ENCODE measurements around the gene LRRC74B. TPM values are rescaled to one million over a fixed set of nuclear protein-coding genes. Genes with fewer than 3 reads are reported as not detected.
A peak's percentile ranks its signal among the peaks of the same experiment; 100 is the strongest.

Gene LRRC74B
- total RNA-seq, 5 donors from 2014 or later (not counting 1 experiment from before 2014, with no cell fraction given) = 0.16 to 0.25 TPM; not detected in 3

- Histone ChIP-seq H3K27ac (ENCODE audit: low read length) (peak overlapping the region; percentile 79), H3K4me3 (ENCODE audit: control insufficient read depth in 1 of 2, extremely low read depth in 1 of 2, low read length in 1 of 2) (peak overlapping the region; percentile 51 to 75), H3K36me3 (ENCODE audit: control insufficient read depth in 2 of 2, extremely low read depth in 1 of 2, insufficient read depth in 1 of 2, low read length in 1 of 2) (no peaks in the 10 kb centered on the region), H3K27me3 (replicated peaks in 1 of 2; ENCODE audit: control insufficient read depth in 2 of 2, extremely low read depth in 1 of 2, insufficient read depth in 2 of 2, low read length in 1 of 2) (peaks cover 0 to 4% of the 10 kb centered on the region in 2 experiments), H3K9me3 (no peaks in the 10 kb centered on the region), H3K4me1 (ENCODE audit: control insufficient read depth in 1 of 2, extremely low read depth in 1 of 2, insufficient read depth in 2 of 2, low read length in 2 of 2) (peaks cover 8 to 25% of the 10 kb centered on the region in 2 experiments)
- Mint-ChIP-seq H3K36me3 (no peaks in the 10 kb centered on the region), H3K27ac (peak overlapping the region; percentile 82 to 93), H3K27me3 (no peaks in the 10 kb centered on the region), H3K9me3 (no peaks in the 10 kb centered on the region), H3K4me3 (peak overlapping the region; percentile 81 to 87 (median 81)), H3K4me1 (peaks cover 16 to 34% (median 26%) of the 10 kb centered on the region in 3 donors)
- DNase-seq = peak; percentile 59 to 91 (median 75)
- peak; percentile 84 to 93 (median 92) for ATAC-seq (replicated peaks in 1 of 4)
- under 1% methylated on average over 40 of the region's 40 CpGs for WGBS (ENCODE audit: insufficient coverage)
- POLR2A ChIA-PET = interaction anchor here in 1 of 2 donors (0.6 kb wide), 1 partner anchor 703 kb away, joined by 3 read pairs; no protein-coding TSS in a partner anchor
- CTCF ChIA-PET = no interaction called here
Measured at GRCh38 chr22:21014202-21014725, 31.5 kb upstream of the LRRC74B start.

- no peaks in the 10 kb centered on the region for H3K27me3 Mint-ChIP-seq
- 57% methylated on average over 6 of the region's 12 CpGs for WGBS (ENCODE audit: insufficient coverage)
- H3K4me3 ChIP-seq (ENCODE audit: control insufficient read depth in 1 of 2, extremely low read depth in 1 of 2, low read length in 1 of 2) = peak within 1 kb of the TSS; percentile 51 to 75
- peaks cover 16 to 34% (median 26%) of the 10 kb centered on the region in 3 donors for H3K4me1 Mint-ChIP-seq
- peak within 1 kb of the TSS; percentile 81 to 87 (median 81) for H3K4me3 Mint-ChIP-seq
- H3K36me3 ChIP-seq (ENCODE audit: control insufficient read depth in 2 of 2, extremely low read depth in 1 of 2, insufficient read depth in 1 of 2, low read length in 1 of 2) = no peaks in the 10 kb centered on the region
- no peaks in the 10 kb centered on the region for H3K9me3 Mint-ChIP-seq
- H3K4me1 ChIP-seq (ENCODE audit: control insufficient read depth in 1 of 2, extremely low read depth in 1 of 2, insufficient read depth in 2 of 2, low read length in 2 of 2) = peaks cover 8 to 25% of the 10 kb centered on the region in 2 experiments
- CTCF ChIA-PET = no interaction called here
- H3K36me3 Mint-ChIP-seq = no peaks in the 10 kb centered on the region
- no peaks in the 10 kb centered on the region for H3K9me3 ChIP-seq
- peak within 1 kb of the TSS; percentile 79 for H3K27ac ChIP-seq (ENCODE audit: low read length)
- peaks cover 0 to 4% of the 10 kb centered on the region in 2 experiments for H3K27me3 ChIP-seq (replicated peaks in 1 of 2; ENCODE audit: control insufficient read depth in 2 of 2, extremely low read depth in 1 of 2, insufficient read depth in 2 of 2, low read length in 1 of 2)
- H3K27ac Mint-ChIP-seq = peak within 1 kb of the TSS; percentile 82 to 93
- POLR2A ChIA-PET = interaction anchor here in 1 of 2 donors (0.6 kb wide), 1 partner anchor 703 kb away, joined by 3 read pairs; no protein-coding TSS in a partner anchor
- ATAC-seq (replicated peaks in 1 of 4) (no peak), DNase-seq (peak in 1 of 35 experiments; percentile 30)
Measured at GRCh38 chr22:21014726-21015465, 30.9 kb upstream of the LRRC74B start, which contains the start of gene P2RX6. P2RX6 (plus strand) TSS chr22:21015165; CDS start chr22:21015175, 10 bp downstream.

GRCh38 chr22:21015466-21016006, 30.2 kb upstream of the LRRC74B start:
- ATAC-seq (replicated peaks in 1 of 4) = no peak
- ChIA-PET POLR2A (no interaction called here), CTCF (no interaction called here)
- Histone ChIP-seq H3K4me3 (ENCODE audit: control insufficient read depth in 1 of 2, extremely low read depth in 1 of 2, low read length in 1 of 2) (no peak overlapping the region), H3K36me3 (ENCODE audit: control insufficient read depth in 2 of 2, extremely low read depth in 1 of 2, insufficient read depth in 1 of 2, low read length in 1 of 2) (no peaks in the 10 kb centered on the region), H3K9me3 (no peaks in the 10 kb centered on the region), H3K27me3 (replicated peaks in 1 of 2; ENCODE audit: control insufficient read depth in 2 of 2, extremely low read depth in 1 of 2, insufficient read depth in 2 of 2, low read length in 1 of 2) (peaks cover 0 to 6% of the 10 kb centered on the region in 2 experiments), H3K27ac (ENCODE audit: low read length) (no peak overlapping the region), H3K4me1 (ENCODE audit: control insufficient read depth in 1 of 2, extremely low read depth in 1 of 2, insufficient read depth in 2 of 2, low read length in 2 of 2) (peaks cover 8 to 25% of the 10 kb centered on the region in 2 experiments)
- no peak for DNase-seq
- 79% methylated on average over 5 of the region's 10 CpGs for WGBS (ENCODE audit: insufficient coverage)
- Mint-ChIP-seq H3K4me1 (peaks cover 16 to 34% (median 26%) of the 10 kb centered on the region in 3 donors), H3K27me3 (no peaks in the 10 kb centered on the region), H3K9me3 (no peaks in the 10 kb centered on the region), H3K27ac (no peak overlapping the region), H3K4me3 (peak overlapping the region in 2 of 3 donors; percentile 81 to 87), H3K36me3 (no peaks in the 10 kb centered on the region)

- Mint-ChIP-seq H3K27me3 (no peaks in the 10 kb centered on the region), H3K4me1 (peaks cover 20 to 38% (median 26%) of the 10 kb centered on the region in 3 donors), H3K4me3 (peak overlapping the region in 1 of 3 donors; percentile 36), H3K36me3 (no peaks in the 10 kb centered on the region), H3K9me3 (no peaks in the 10 kb centered on the region), H3K27ac (peak overlapping the region in 1 of 2 donors; percentile 45)
- no peak for ATAC-seq (replicated peaks in 1 of 4)
- H3K36me3 ChIP-seq (ENCODE audit: control insufficient read depth in 2 of 2, extremely low read depth in 1 of 2, insufficient read depth in 1 of 2, low read length in 1 of 2) = no peaks in the 10 kb centered on the region
- CTCF ChIA-PET = no interaction called here
- H3K4me1 ChIP-seq (ENCODE audit: control insufficient read depth in 1 of 2, extremely low read depth in 1 of 2, insufficient read depth in 2 of 2, low read length in 2 of 2) = peaks cover 8 to 25% of the 10 kb centered on the region in 2 experiments
- DNase-seq = no peak
- POLR2A ChIA-PET = interaction anchor here in 1 of 2 donors (0.7 kb wide), 1 partner anchor 14 kb away, joined by 14 read pairs; no protein-coding TSS in a partner anchor
- H3K4me3 ChIP-seq (ENCODE audit: control insufficient read depth in 1 of 2, extremely low read depth in 1 of 2, low read length in 1 of 2) = no peak overlapping the region
- no peak overlapping the region for H3K27ac ChIP-seq (ENCODE audit: low read length)
- peaks cover 0 to 14% of the 10 kb centered on the region in 2 experiments for H3K27me3 ChIP-seq (replicated peaks in 1 of 2; ENCODE audit: control insufficient read depth in 2 of 2, extremely low read depth in 1 of 2, insufficient read depth in 2 of 2, low read length in 1 of 2)
- no peaks in the 10 kb centered on the region for H3K9me3 ChIP-seq
- 74% methylated on average over 11 of the region's 13 CpGs for WGBS (ENCODE audit: insufficient coverage)
Measured at GRCh38 chr22:21016644-21017420, 28.9 kb upstream of the LRRC74B start.

- Histone ChIP-seq H3K27me3 (replicated peaks in 1 of 2; ENCODE audit: control insufficient read depth in 2 of 2, extremely low read depth in 1 of 2, insufficient read depth in 2 of 2, low read length in 1 of 2) (peaks cover 0 to 14% of the 10 kb centered on the region in 2 experiments), H3K9me3 (no peaks in the 10 kb centered on the region), H3K4me3 (ENCODE audit: control insufficient read depth in 1 of 2, extremely low read depth in 1 of 2, low read length in 1 of 2) (no peak overlapping the region), H3K27ac (ENCODE audit: low read length) (no peak overlapping the region), H3K4me1 (ENCODE audit: control insufficient read depth in 1 of 2, extremely low read depth in 1 of 2, insufficient read depth in 2 of 2, low read length in 2 of 2) (peaks cover 8 to 25% of the 10 kb centered on the region in 2 experiments), H3K36me3 (ENCODE audit: control insufficient read depth in 2 of 2, extremely low read depth in 1 of 2, insufficient read depth in 1 of 2, low read length in 1 of 2) (no peaks in the 10 kb centered on the region)
- DNase-seq (no peak), ATAC-seq (replicated peaks in 1 of 4) (no peak)
- Mint-ChIP-seq H3K9me3 (no peaks in the 10 kb centered on the region), H3K4me3 (no peak overlapping the region), H3K27ac (no peak overlapping the region), H3K4me1 (peaks cover 20 to 35% (median 23%) of the 10 kb centered on the region in 3 donors), H3K27me3 (no peaks in the 10 kb centered on the region), H3K36me3 (no peaks in the 10 kb centered on the region)
- CTCF ChIA-PET = no interaction called here
- WGBS (ENCODE audit: insufficient coverage) = 70% methylated on average over 2 of the region's 4 CpGs
- POLR2A ChIA-PET = no interaction called here
Measured at GRCh38 chr22:21018314-21018713, 27.4 kb upstream of the LRRC74B start.
